ENCODE data around the gene SMC1B.
A peak's percentile ranks its signal among the peaks of the same experiment; 100 is the strongest.
"Not testable (repeated sequence)": the region's sequence is repeated elsewhere in the genome, so short reads cannot be mapped to it uniquely, and the experiment has no call there.

SMC1B gene

DNA sequence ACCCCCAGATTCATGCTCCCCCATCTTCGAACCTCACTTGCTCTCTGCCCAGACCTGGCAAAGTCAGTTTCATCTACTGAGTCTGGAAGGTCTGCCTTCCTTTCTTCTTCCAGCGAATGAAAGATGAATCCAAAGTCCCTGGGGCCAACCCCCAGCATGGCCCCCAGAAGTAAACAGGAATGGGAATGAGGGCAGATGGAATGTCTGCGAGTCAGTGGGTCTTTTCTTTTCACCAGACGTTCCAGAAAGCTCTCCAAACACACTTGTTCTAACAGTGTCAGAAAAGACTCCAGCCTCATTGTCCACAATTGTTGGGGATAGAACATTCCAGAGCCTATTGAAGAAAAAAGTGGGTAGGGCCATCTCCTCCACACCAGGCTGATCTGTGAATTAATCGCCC, 28.7 kb upstream of the SMC1B start:
- H3K36me3 ChIP-seq (ENCODE audit: low read length): no peaks in the 10 kb centered on the region
- no peaks in the 10 kb centered on the region for H3F3A ChIP-seq (ENCODE audit: insufficient read depth)
- H3K4me2 ChIP-seq (ENCODE audit: low read depth, low read length, poor library complexity, severe bottlenecking): no peak overlapping the region

DNA sequence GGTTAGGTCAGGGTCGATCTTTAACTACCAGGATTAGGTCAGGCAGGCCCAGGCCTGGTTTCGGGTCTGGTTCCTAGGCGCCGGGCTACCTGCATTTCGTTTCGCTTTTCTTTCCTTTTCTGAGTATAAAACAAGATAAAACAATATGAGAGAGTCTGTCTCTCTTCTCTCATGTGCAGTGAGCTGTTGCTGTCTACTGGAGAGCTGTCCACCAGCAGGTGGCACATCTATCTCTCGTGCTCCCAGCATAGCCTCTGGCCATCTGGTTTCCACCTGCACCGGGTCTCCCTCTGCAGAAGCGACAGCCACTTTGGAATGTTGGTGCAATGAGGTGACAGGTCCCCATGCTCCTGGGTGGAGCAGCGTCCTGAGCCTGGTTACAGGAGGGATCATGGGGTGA, 27.7 kb upstream of the SMC1B start:
- Histone ChIP-seq H4K20me1 (ENCODE audit: low read depth, low read length) (no peaks in the 10 kb centered on the region), H3K27ac (ENCODE audit: low read depth, low read length) (no peak overlapping the region), H3K4me2 (ENCODE audit: low read depth, low read length, poor library complexity, severe bottlenecking) (no peak overlapping the region), H3F3A (ENCODE audit: insufficient read depth) (no peaks in the 10 kb centered on the region), H2AFZ (ENCODE audit: low read depth, low read length, severe bottlenecking) (no peak overlapping the region), H3K4me3 (ENCODE audit: insufficient read depth, low read length, poor library complexity, severe bottlenecking) (no peak overlapping the region), H3K9me3 (ENCODE audit: insufficient read depth, low read length) (no peaks in the 10 kb centered on the region), H3K79me2 (ENCODE audit: insufficient read depth, low read length) (no peaks in the 10 kb centered on the region), H3K9me2 (replicated peaks; ENCODE audit: insufficient read depth, low read length) (no peaks in the 10 kb centered on the region), H3K36me3 (ENCODE audit: low read length) (no peaks in the 10 kb centered on the region), H3K9ac (ENCODE audit: low read length) (no peak overlapping the region), H3K27me3 (ENCODE audit: low read length) (no peaks in the 10 kb centered on the region)
- no peak for TF ChIP-seq EZH2phosphoT487 (conservative IDR thresholded peaks at IDR 0.05; ENCODE audit: low read length)
- TF ChIP-seq, protein P1, sequence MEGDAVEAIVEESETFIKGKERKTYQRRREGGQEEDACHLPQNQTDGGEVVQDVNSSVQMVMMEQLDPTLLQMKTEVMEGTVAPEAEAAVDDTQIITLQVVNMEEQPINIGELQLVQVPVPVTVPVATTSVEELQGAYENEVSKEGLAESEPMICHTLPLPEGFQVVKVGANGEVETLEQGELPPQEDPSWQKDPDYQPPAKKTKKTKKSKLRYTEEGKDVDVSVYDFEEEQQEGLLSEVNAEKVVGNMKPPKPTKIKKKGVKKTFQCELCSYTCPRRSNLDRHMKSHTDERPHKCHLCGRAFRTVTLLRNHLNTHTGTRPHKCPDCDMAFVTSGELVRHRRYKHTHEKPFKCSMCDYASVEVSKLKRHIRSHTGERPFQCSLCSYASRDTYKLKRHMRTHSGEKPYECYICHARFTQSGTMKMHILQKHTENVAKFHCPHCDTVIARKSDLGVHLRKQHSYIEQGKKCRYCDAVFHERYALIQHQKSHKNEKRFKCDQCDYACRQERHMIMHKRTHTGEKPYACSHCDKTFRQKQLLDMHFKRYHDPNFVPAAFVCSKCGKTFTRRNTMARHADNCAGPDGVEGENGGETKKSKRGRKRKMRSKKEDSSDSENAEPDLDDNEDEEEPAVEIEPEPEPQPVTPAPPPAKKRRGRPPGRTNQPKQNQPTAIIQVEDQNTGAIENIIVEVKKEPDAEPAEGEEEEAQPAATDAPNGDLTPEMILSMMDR (IDR thresholded peaks at IDR 0.05; ENCODE audit: insufficient read depth, low read length, poor library complexity, severe bottlenecking): peak; percentile 21

More for the DNA sequence above, 28.7 kb upstream of the SMC1B start:
- Histone ChIP-seq H3K27ac (ENCODE audit: low read depth, low read length) (no peak overlapping the region), H4K20me1 (ENCODE audit: low read depth, low read length) (no peaks in the 10 kb centered on the region), H3K4me3 (ENCODE audit: insufficient read depth, low read length, poor library complexity, severe bottlenecking) (no peak overlapping the region), H3K9ac (ENCODE audit: low read length) (no peak overlapping the region), H2AFZ (ENCODE audit: low read depth, low read length, severe bottlenecking) (no peak overlapping the region), H3K9me3 (ENCODE audit: insufficient read depth, low read length) (no peaks in the 10 kb centered on the region), H3K9me2 (replicated peaks; ENCODE audit: insufficient read depth, low read length) (no peaks in the 10 kb centered on the region), H3K79me2 (ENCODE audit: insufficient read depth, low read length) (no peaks in the 10 kb centered on the region), H3K27me3 (ENCODE audit: low read length) (no peaks in the 10 kb centered on the region)
- TF ChIP-seq, protein P1 (IDR thresholded peaks at IDR 0.05; ENCODE audit: insufficient read depth, low read length, poor library complexity, severe bottlenecking): no peak

DNA sequence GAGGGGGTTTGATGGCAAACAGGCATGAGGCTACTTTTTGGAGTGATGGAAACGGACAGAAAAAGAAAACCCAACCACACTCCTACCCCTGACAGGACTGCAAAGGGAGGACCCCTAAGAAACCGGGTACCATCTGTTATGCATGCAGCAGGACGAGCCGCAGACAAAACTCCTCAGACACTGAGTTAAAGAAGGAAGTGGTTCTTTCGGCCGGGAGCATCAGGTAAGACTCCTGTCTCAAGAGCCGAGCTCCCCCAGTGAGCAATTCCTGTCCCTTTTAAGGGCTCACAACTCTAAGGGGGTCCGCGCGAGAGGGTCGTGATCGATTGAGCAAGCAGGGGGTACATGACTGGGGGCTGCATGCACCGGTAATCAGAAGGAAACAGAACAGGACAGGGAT, 27.3 kb upstream of the SMC1B start:
- not testable (repeated sequence) for H4K20me1 ChIP-seq (ENCODE audit: low read depth, low read length); H3K79me2 ChIP-seq (ENCODE audit: insufficient read depth, low read length); H3K27ac ChIP-seq (ENCODE audit: low read depth, low read length); H3K27me3 ChIP-seq (ENCODE audit: low read length); H3K9me3 ChIP-seq (ENCODE audit: insufficient read depth, low read length); H3K9me2 ChIP-seq (replicated peaks; ENCODE audit: insufficient read depth, low read length); H3K4me2 ChIP-seq (ENCODE audit: low read depth, low read length, poor library complexity, severe bottlenecking); H3F3A ChIP-seq (ENCODE audit: insufficient read depth); H2AFZ ChIP-seq (ENCODE audit: low read depth, low read length, severe bottlenecking); H3K9ac ChIP-seq (ENCODE audit: low read length); H3K4me3 ChIP-seq (ENCODE audit: insufficient read depth, low read length, poor library complexity, severe bottlenecking); H3K36me3 ChIP-seq (ENCODE audit: low read length)

DNA sequence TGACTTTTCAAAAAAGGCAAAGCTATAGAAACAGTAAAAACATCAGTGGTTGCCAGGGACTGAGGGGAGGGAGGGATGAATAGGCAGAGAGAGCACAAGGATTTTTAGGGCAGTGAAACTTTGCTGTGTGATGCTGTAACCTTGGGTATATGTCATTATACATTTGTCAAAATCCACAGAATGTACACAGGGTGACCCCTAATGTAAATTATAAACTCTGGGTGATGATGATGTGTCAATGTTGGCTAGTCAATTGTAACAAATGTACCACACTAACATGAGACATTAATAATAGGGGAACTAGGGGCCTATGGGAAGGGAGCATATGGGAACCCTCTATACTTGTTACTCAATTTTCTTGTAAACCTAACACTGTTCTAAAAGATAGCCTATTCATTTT, 24.9 kb upstream of the SMC1B start:
- no peak overlapping the region for H3K4me2 ChIP-seq (ENCODE audit: low read depth, low read length, poor library complexity, severe bottlenecking)
- H3K79me2 ChIP-seq (ENCODE audit: insufficient read depth, low read length): no peaks in the 10 kb centered on the region
- H3K27ac ChIP-seq (ENCODE audit: low read depth, low read length): no peak overlapping the region
- no peak overlapping the region for H2AFZ ChIP-seq (ENCODE audit: low read depth, low read length, severe bottlenecking)
- TF ChIP-seq EZH2phosphoT487 (conservative IDR thresholded peaks at IDR 0.05; ENCODE audit: low read length): no peak
- TF ChIP-seq, protein P1 (IDR thresholded peaks at IDR 0.05; ENCODE audit: insufficient read depth, low read length, poor library complexity, severe bottlenecking): no peak
- H3K4me3 ChIP-seq (ENCODE audit: insufficient read depth, low read length, poor library complexity, severe bottlenecking): no peak overlapping the region
- H3K27me3 ChIP-seq (ENCODE audit: low read length): no peaks in the 10 kb centered on the region
- no peaks in the 10 kb centered on the region for H3K36me3 ChIP-seq (ENCODE audit: low read length)
- no peaks in the 10 kb centered on the region for H3F3A ChIP-seq (ENCODE audit: insufficient read depth)
- no peaks in the 10 kb centered on the region for H3K9me2 ChIP-seq (replicated peaks; ENCODE audit: insufficient read depth, low read length)
- H4K20me1 ChIP-seq (ENCODE audit: low read depth, low read length): no peaks in the 10 kb centered on the region
- no peaks in the 10 kb centered on the region for H3K9me3 ChIP-seq (ENCODE audit: insufficient read depth, low read length)
- no peak overlapping the region for H3K9ac ChIP-seq (ENCODE audit: low read length)

DNA sequence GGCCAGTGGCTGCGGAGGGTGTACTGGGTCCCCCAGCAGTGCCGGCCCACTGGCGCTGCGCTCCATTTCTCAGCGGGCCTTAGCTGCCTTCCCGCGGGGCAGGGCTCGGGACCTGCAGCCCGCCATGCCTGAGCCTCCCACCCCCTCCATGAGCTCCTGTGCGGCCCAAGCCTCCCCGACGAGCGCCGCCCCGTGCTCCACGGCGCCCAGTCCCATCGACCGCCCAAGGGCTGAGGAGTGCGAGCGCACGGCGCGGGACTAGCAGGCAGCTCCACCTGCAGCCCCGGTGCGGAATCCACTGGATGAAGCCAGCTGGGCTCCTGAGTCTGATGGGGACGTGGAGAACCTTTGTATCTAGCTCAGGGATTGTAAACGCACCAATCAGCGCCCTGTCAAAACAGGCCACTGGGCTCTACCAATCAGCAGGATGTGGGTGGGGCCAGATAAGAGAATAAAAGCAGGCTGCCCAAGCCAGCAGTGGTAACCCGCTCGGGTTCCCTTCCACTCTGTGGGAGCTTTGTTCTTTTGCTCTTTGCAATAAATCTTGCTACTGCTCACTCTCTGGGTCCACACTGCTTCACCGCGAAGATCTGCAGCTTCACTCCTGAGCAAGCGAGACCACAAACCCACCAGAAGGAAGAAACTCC, 23.6 kb upstream of the SMC1B start:
- not testable (repeated sequence) for H3K36me3 ChIP-seq (ENCODE audit: low read length); H3K4me3 ChIP-seq (ENCODE audit: insufficient read depth, low read length, poor library complexity, severe bottlenecking); H2AFZ ChIP-seq (ENCODE audit: low read depth, low read length, severe bottlenecking); H3K9me3 ChIP-seq (ENCODE audit: insufficient read depth, low read length); H3K27me3 ChIP-seq (ENCODE audit: low read length); H3K79me2 ChIP-seq (ENCODE audit: insufficient read depth, low read length); H4K20me1 ChIP-seq (ENCODE audit: low read depth, low read length); H3K27ac ChIP-seq (ENCODE audit: low read depth, low read length); H3K9me2 ChIP-seq (replicated peaks; ENCODE audit: insufficient read depth, low read length); H3K4me2 ChIP-seq (ENCODE audit: low read depth, low read length, poor library complexity, severe bottlenecking); H3K9ac ChIP-seq (ENCODE audit: low read length); H3F3A ChIP-seq (ENCODE audit: insufficient read depth)

All from SU-DHL-6 (cell line).